Endothelial cell of umbilical vein (primary cell): ENCODE data around the gene KRTAP10-11. TPM values are rescaled to one million over a fixed set of nuclear protein-coding genes. Genes with fewer than 3 reads are reported as not detected.

Experiments
- BruUV-seq: library from RNA; stranded (reverse); fragments of 400-500 nt; replicated peaks from 2 replicates; lab custom pipeline; 2021; lab: Mats Ljungman, UMichigan
- CTCF ChIA-PET: fragments of 300-600, 350-600 bp; sonication (Branson Sonifier 250); formaldehyde crosslinking; loops from one replicate; lab custom pipeline; 2021; ENCODE audit warnings: antibody characterized with exemption, inconsistent platforms; lab: Charles Lee
- POLR2A ChIA-PET: fragments of 300-600, 350-600 bp; sonication (Branson Sonifier 250); formaldehyde crosslinking; loops from one replicate; lab custom pipeline; 2021; ENCODE audit warnings: antibody characterized with exemption, inconsistent platforms; lab: Charles Lee
- DNase-seq: peaks from one replicate; pipeline ENCODE4 v3.0.0-alpha.2; 2011; ENCODE audit warnings: low read depth, low spot score
- FAIRE-seq: peaks from 2 replicates; lab custom pipeline; 2011; peaks lifted over from hg19 to GRCh38; lab: Jason Lieb, UNC
- H2AFZ ChIP-seq: 2 replicates; pipeline ENCODE4 v1.6.0; 2012; ENCODE audit warnings: low read depth, low read length, control low read depth, inconsistent platforms
- H3K27ac ChIP-seq: 2 replicates; pipeline ENCODE4 v1.5.1; 2011; ENCODE audit warnings: low read depth, mild to moderate bottlenecking, control low read depth, low read length, moderate library complexity; ENCODE audit not compliant: insufficient read depth
- H3K27me3 ChIP-seq, 2 experiments: 2 replicates each; pipeline versions ENCODE4 v1.6.0 to v1.6.1; 2011; ENCODE audit warnings: low read length in 2 of 2, mixed read lengths in 1 of 2; ENCODE audit not compliant: control insufficient read depth in 2 of 2, insufficient read depth in 2 of 2
- H3K36me3 ChIP-seq, 2 experiments: 2 replicates in 1 of 2; 3 replicates in 1 of 2; pipeline ENCODE4 v1.5.1; 2011; ENCODE audit warnings: low read length in 2 of 2, mild to moderate bottlenecking in 1 of 2, moderate library complexity in 1 of 2; ENCODE audit not compliant: control insufficient read depth in 2 of 2, insufficient read depth in 2 of 2; ENCODE audit errors: extremely low read depth in 1 of 2
- H3K4me1 ChIP-seq: 3 replicates; pipeline ENCODE4 v1.5.1; 2011; ENCODE audit warnings: mild to moderate bottlenecking, low read length; ENCODE audit not compliant: control insufficient read depth, insufficient read depth; ENCODE audit errors: extremely low read depth
- H3K4me2 ChIP-seq: 2 replicates; pipeline ENCODE4 v1.6.1; 2011; ENCODE audit warnings: low read length, control low read depth, mixed read lengths; ENCODE audit not compliant: insufficient read depth
- H3K4me3 ChIP-seq, 3 experiments: fragments of 200-600 bp in 1 of 3; sonication (generic), shearing (Covaris generic) in 1 of 3; replicated peaks in 1 of 3; 2 replicates each; pipeline ENCODE4 v1.5.1; 2011 to 2016; ENCODE audit warnings: control low read depth in 3 of 3, low read length in 3 of 3, mild to moderate bottlenecking in 2 of 3, inconsistent platforms in 1 of 3, low read depth in 1 of 3, moderate library complexity in 1 of 3; ENCODE audit not compliant: insufficient read depth in 1 of 3
- H3K79me2 ChIP-seq: 2 replicates; pipeline ENCODE4 v1.6.0; 2012; ENCODE audit warnings: low read length, inconsistent platforms; ENCODE audit not compliant: control insufficient read depth, insufficient read depth
- H3K9ac ChIP-seq: replicated peaks from 2 replicates; pipeline ENCODE3; 2011; ENCODE audit warnings: low read length, control low read depth; ENCODE audit not compliant: insufficient read depth; ENCODE audit errors: extremely low read depth
- H3K9me1 ChIP-seq: replicated peaks from 3 replicates; pipeline ENCODE4 v1.6.0; 2011; ENCODE audit warnings: mild to moderate bottlenecking, low read length; ENCODE audit not compliant: control insufficient read depth, insufficient read depth; ENCODE audit errors: extremely low read depth
- H3K9me3 ChIP-seq: replicated peaks from 2 replicates; pipeline ENCODE4 v1.5.1; 2012; ENCODE audit warnings: low read length, inconsistent platforms; ENCODE audit not compliant: control insufficient read depth, insufficient read depth
- H4K20me1 ChIP-seq: replicated peaks from 2 replicates; pipeline ENCODE3; 2011; ENCODE audit warnings: mild to moderate bottlenecking, low read length; ENCODE audit not compliant: control insufficient read depth, insufficient read depth; ENCODE audit errors: extremely low read depth
- FOS ChIP-seq: IDR thresholded peaks from 2 replicates; pipeline ENCODE4 v1.6.1; 2011; ENCODE audit warnings: mild to moderate bottlenecking, low read length, moderate library complexity, borderline replicate concordance; ENCODE audit not compliant: insufficient read depth
- GATA2 ChIP-seq: IDR thresholded peaks from 2 replicates; pipeline ENCODE4 v1.7.0; 2011; ENCODE audit warnings: low read depth, mild to moderate bottlenecking, moderate library complexity, mixed read lengths, low read length; ENCODE audit not compliant: insufficient read length, insufficient read depth
- POLR2A ChIP-seq: IDR thresholded peaks from 2 replicates; pipeline ENCODE4 v1.6.1; 2012; ENCODE audit warnings: low read depth, mild to moderate bottlenecking, control low read depth, low read length
- dilution Hi-C: fragments of 300-500 bp; cut with MboI; formaldehyde crosslinking; loops from one replicate; pipeline ENCODE4 v1.15.0; 2019; ENCODE audit warnings: low sequenced_read_pairs; ENCODE audit not compliant: extremely low pct_ligation_motif_present
- intact Hi-C: fragments of 100-400 bp; cut with micrococcal nuclease; formaldehyde crosslinking; loops from one replicate; pipeline ENCODE4 v1.10.0; 2022
- polyA plus RNA-seq, 4 experiments: library from polyadenylated mRNA; depleted of rRNA in 3 of 4; stranded (reverse) in 3 of 4; unstranded in 1 of 4; fragments of >200 nt; gene quantifications; 2 replicates each; pipeline versions ENCODE4 v1.2.1 to v1.2.3, GENCODE V29; 2011 to 2012; ENCODE audit warnings: missing spikeins in 1 of 4
- total RNA-seq: library from RNA; stranded (reverse); gene quantifications from 2 replicates; pipeline ENCODE4 v1.2.3, GENCODE V29; 2021
- TF ChIP-seq, protein P1 (sequence below), 2 donors: IDR thresholded peaks; 1 replicate in 1 of 2; 2 replicates in 1 of 2; pipeline ENCODE4 v1.5.1; 2011; ENCODE audit warnings: low read length in 2 of 2, mild to moderate bottlenecking in 2 of 2, moderate library complexity in 2 of 2, control low read depth in 1 of 2, inconsistent platforms in 1 of 2, low read depth in 1 of 2; ENCODE audit not compliant: insufficient read depth in 1 of 2; ENCODE audit errors: extremely low read depth in 1 of 2
- TF ChIP-seq, protein P2 (sequence below): IDR thresholded peaks from 2 replicates; pipeline ENCODE4 v1.6.1; 2011; ENCODE audit not compliant: insufficient read depth, insufficient read length

The KRTAP10-11 gene
- total and polyA plus RNA-seq, 2 donors (not counting 3 experiments of a cell fraction or from before 2014, with no cell fraction given): not detected

DNA sequence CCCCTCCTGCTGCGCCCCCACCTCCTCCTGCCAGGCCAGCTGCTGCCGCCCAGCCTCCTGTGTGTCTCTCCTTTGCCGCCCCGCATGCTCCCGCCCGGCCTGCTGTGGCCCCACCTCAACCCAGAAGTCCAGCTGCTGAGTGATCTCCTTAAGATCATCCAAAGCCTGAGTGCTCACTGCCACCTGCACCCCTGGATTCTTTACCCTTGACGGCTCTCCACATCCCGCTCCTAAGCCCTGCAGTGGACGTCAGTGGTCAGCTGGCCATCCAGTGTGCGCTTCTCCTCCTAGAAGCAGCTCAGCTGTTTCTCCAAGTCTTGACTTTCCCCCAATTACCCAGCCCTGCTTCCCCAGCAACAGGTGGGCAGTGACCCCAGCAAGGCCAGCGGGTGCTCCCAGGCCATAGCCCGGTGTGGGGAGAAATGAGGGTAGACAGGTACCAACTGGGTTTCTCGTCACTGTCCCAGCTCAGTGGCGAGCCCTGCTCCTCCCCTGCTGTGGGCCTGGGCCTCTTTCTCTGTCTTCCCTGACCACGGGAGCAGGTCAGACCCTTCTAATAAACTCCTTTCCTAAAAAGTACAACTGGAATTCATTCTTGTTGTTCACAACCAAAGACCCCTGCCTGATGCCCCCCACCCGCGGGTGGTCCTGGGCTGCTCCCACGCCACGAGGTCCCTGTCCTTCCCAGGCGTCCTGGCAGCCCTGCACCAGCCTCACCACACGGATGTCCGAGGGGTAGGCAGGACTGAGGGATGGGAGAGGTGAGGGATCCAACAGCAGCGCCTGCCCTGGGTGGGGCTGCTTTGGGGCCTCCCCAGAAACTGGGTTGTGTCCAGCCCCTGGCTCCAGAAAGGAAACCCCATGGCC lies 44.4 kb upstream of the KRTAP10-11 start:
- Histone ChIP-seq H3K4me3 (no peak overlapping the region), H3K9me1 (no peaks in the 10 kb centered on the region), H3K4me1 (no peaks in the 10 kb centered on the region), H3K79me2 (no peaks in the 10 kb centered on the region), H3K27ac (no peak overlapping the region), H2AFZ (no peak overlapping the region), H3K27me3 (peaks cover 0 to 5% of the 10 kb centered on the region in 2 experiments), H3K4me2 (no peak overlapping the region), H3K9me3 (no peaks in the 10 kb centered on the region), H4K20me1 (no peaks in the 10 kb centered on the region), H3K9ac (no peak overlapping the region), H3K36me3 (no peaks in the 10 kb centered on the region)
- BruUV-seq: no TSS peak
- intact Hi-C loops (no loop called here), dilution Hi-C loops (no loop called here)
- DNase-seq (no peak), FAIRE-seq (no peak)
- ChIA-PET CTCF (no interaction called here), POLR2A (no interaction called here)
- TF ChIP-seq GATA2: no peak
- TF ChIP-seq, protein P1, sequence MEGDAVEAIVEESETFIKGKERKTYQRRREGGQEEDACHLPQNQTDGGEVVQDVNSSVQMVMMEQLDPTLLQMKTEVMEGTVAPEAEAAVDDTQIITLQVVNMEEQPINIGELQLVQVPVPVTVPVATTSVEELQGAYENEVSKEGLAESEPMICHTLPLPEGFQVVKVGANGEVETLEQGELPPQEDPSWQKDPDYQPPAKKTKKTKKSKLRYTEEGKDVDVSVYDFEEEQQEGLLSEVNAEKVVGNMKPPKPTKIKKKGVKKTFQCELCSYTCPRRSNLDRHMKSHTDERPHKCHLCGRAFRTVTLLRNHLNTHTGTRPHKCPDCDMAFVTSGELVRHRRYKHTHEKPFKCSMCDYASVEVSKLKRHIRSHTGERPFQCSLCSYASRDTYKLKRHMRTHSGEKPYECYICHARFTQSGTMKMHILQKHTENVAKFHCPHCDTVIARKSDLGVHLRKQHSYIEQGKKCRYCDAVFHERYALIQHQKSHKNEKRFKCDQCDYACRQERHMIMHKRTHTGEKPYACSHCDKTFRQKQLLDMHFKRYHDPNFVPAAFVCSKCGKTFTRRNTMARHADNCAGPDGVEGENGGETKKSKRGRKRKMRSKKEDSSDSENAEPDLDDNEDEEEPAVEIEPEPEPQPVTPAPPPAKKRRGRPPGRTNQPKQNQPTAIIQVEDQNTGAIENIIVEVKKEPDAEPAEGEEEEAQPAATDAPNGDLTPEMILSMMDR (IDR thresholded peaks at IDR 0.05; ENCODE audit: extremely low read depth in 1 of 2, insufficient read depth in 1 of 2, low read depth in 1 of 2, low read length in 2 of 2): no peak
- TF ChIP-seq, protein P2, sequence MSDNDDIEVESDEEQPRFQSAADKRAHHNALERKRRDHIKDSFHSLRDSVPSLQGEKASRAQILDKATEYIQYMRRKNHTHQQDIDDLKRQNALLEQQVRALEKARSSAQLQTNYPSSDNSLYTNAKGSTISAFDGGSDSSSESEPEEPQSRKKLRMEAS: no peak
- TF ChIP-seq FOS: no peak
- no peak for TF ChIP-seq POLR2A
